T-cell (primary cell): ENCODE measurements around the gene GREB1. TPM values are rescaled to one million over a fixed set of nuclear protein-coding genes. Genes with fewer than 3 reads are reported as not detected.
"Not testable (repeated sequence)": the region's sequence is repeated elsewhere in the genome, so short reads cannot be mapped to it uniquely, and the experiment has no call there.

Source experiments
- ATAC-seq, 4 experiments: fragments of 200-7000 bp in 3 of 4; fragments of 150-1000 bp in 1 of 4; cut with Tn5 transposase; replicated peaks in 1 of 4; 1 replicate in 3 of 4; 2 replicates in 1 of 4; pipeline ENCODE4 v1.10.0; 2021; ENCODE audit warnings: moderate library complexity in 3 of 4, mild to moderate bottlenecking in 2 of 4, moderate number of reproducible peaks in 1 of 4
- CTCF ChIA-PET, 2 donors: fragments of 300-600 bp; sonication (Branson Sonifier 250); formaldehyde crosslinking; loops; one replicate each; lab custom pipeline; 2022; ENCODE audit warnings: antibody characterized with exemption in 2 of 2; lab: Charles Lee
- POLR2A ChIA-PET, 2 donors: fragments of 300-600 bp; sonication (Branson Sonifier 250); formaldehyde crosslinking; loops; one replicate each; lab custom pipeline; 2022; ENCODE audit warnings: antibody characterized with exemption in 2 of 2; lab: Charles Lee
- DNase-seq, 35 experiments: peaks; one replicate each; pipeline versions ENCODE4 v3.0.0 to v3.0.0-alpha.2; 2013 to 2023
- H3K27ac ChIP-seq: one replicate; pipeline ENCODE4 v1.5.1; 2013; ENCODE audit warnings: low read length
- H3K27me3 ChIP-seq, 2 experiments: replicated peaks in 1 of 2; 1 replicate in 1 of 2; 2 replicates in 1 of 2; pipeline versions ENCODE4 v1.6.1 to v1.7.0; 2013; ENCODE audit warnings: low read length in 1 of 2, mixed read lengths in 1 of 2; ENCODE audit not compliant: control insufficient read depth in 2 of 2, insufficient read depth in 2 of 2; ENCODE audit errors: extremely low read depth in 1 of 2
- H3K36me3 ChIP-seq, 2 donors: 1 replicate in 1 of 2; 2 replicates in 1 of 2; pipeline versions ENCODE4 v1.6.1 to v1.7.0; 2013; ENCODE audit warnings: low read length in 1 of 2; ENCODE audit not compliant: control insufficient read depth in 2 of 2, insufficient read depth in 1 of 2; ENCODE audit errors: extremely low read depth in 1 of 2
- H3K4me1 ChIP-seq, 2 experiments: 1 replicate in 1 of 2; 2 replicates in 1 of 2; pipeline versions ENCODE4 v1.6.1 to v1.7.0; 2013; ENCODE audit warnings: low read length in 2 of 2, mixed read lengths in 1 of 2; ENCODE audit not compliant: insufficient read depth in 2 of 2, control insufficient read depth in 1 of 2; ENCODE audit errors: extremely low read depth in 1 of 2
- H3K4me3 ChIP-seq, 2 donors: 1 replicate in 1 of 2; 2 replicates in 1 of 2; pipeline versions ENCODE4 v1.5.1 to v1.7.0; 2013; ENCODE audit warnings: mild to moderate bottlenecking in 2 of 2, low read length in 1 of 2, moderate library complexity in 1 of 2; ENCODE audit not compliant: control insufficient read depth in 1 of 2; ENCODE audit errors: extremely low read depth in 1 of 2
- H3K9me3 ChIP-seq: 2 replicates; pipeline ENCODE4 v1.7.0; 2013
- H3K27ac Mint-ChIP-seq, 2 donors: one replicate each; pipeline ENCODE4 v1.8.0; 2020 to 2021; ENCODE audit warnings: mild to moderate bottlenecking in 2 of 2, mixed read lengths in 2 of 2
- H3K27me3 Mint-ChIP-seq, 2 donors: one replicate each; pipeline ENCODE4 v1.8.0; 2021 to 2022; ENCODE audit warnings: mixed read lengths in 2 of 2
- H3K36me3 Mint-ChIP-seq: one replicate; pipeline ENCODE4 v1.8.0; 2021; ENCODE audit warnings: mixed read lengths
- H3K4me1 Mint-ChIP-seq, 3 donors: one replicate each; pipeline ENCODE4 v1.8.0; 2020 to 2022; ENCODE audit warnings: mixed read lengths in 3 of 3, mild to moderate bottlenecking in 1 of 3
- H3K4me3 Mint-ChIP-seq, 3 donors: one replicate each; pipeline ENCODE4 v1.8.0; 2020 to 2022; ENCODE audit warnings: mild to moderate bottlenecking in 3 of 3, mixed read lengths in 3 of 3, moderate library complexity in 3 of 3
- H3K9me3 Mint-ChIP-seq, 3 donors: one replicate each; pipeline ENCODE4 v1.8.0; 2020 to 2022; ENCODE audit warnings: mixed read lengths in 3 of 3
- WGBS: methylation state at CpG from one replicate; pipeline ENCODE4 v1.1.5; 2013; ENCODE audit warnings: missing lambda C conversion rate; ENCODE audit not compliant: insufficient coverage; 5-methylcytosine and 5-hydroxymethylcytosine counted together
- total RNA-seq, 35 experiments: library from RNA in 6 of 35; stranded (reverse) in 6 of 35; fragments of 120-200 nt in 1 of 35; gene quantifications; one replicate each; pipeline versions ENCODE4 v1.2.1 to v1.2.4 and lab custom pipeline; 2013 to 2026

GREB1 gene
- total RNA-seq, 5 donors from 2014 or later (not counting 1 experiment from before 2014, with no cell fraction given): 0.23 to 1.2 (median 0.63) TPM

DNA sequence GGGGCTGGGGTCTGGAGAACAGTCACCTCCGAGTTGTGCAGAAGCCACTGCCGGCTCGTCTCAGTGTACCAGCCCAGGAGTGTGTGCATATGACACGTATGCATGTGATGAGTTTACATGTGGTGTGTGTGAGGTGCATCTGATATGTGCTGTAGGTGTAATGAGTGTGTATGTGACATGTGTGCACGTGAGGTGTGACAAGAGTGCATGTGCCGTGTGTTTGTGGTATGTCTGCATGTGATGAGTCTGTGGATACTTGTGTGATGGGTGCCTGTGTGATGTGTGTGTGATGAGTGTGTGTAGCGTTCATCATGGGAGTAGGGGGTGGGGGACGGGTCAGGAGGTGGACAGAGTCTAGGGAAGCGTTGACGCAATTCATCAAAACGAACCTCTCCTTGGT lies 123.3 kb downstream of the GREB1 start:
- ATAC-seq: no peak

DNA sequence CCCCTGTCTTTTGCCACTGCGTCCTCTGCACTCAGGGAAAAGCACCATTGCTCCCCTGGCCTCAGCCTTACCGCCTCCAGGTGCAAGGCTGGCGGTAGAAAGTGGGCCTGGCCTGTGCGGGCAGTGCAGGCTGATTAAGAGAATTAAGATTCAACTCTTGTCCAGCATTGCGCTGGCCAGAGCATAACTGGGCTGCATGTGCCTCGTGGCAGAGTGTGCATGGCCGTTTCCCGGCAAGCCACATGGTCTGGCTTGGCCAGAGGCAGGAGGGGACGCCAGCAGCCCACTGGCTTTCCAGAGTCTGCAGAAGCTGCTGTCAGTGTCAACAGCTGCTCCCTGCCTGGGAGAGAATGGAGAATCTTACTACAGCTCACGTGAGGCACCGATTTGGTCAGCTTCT lies 123.8 kb downstream of the GREB1 start:
- Histone ChIP-seq H3K4me3 (no peak overlapping the region), H3K27ac (no peak overlapping the region), H3K36me3 (no peaks in the 10 kb centered on the region), H3K9me3 (no peaks in the 10 kb centered on the region), H3K27me3 (peaks cover 0 to 40% of the 10 kb centered on the region in 2 experiments), H3K4me1 (no peaks in the 10 kb centered on the region)
- H3K27me3 Mint-ChIP-seq: peaks cover 15 to 32% of the 10 kb centered on the region in 2 donors
- ChIA-PET POLR2A (no interaction called here), CTCF (no interaction called here)
- no peak overlapping the region for H3K4me3 Mint-ChIP-seq
- no peak for ATAC-seq
- peaks cover 3% of the 10 kb centered on the region for H3K36me3 Mint-ChIP-seq
- no peak for DNase-seq
- WGBS: 85% methylated on average over 9 of the region's 11 CpGs
- H3K4me1 Mint-ChIP-seq: no peaks in the 10 kb centered on the region
- no peak overlapping the region for H3K27ac Mint-ChIP-seq
- H3K9me3 Mint-ChIP-seq: peaks cover 0 to 5% (median 0%) of the 10 kb centered on the region in 3 donors

More for the DNA sequence above, 123.3 kb downstream of the GREB1 start:
- Mint-ChIP-seq H3K27ac (no peak overlapping the region), H3K36me3 (peaks cover 2% of the 10 kb centered on the region), H3K4me1 (no peaks in the 10 kb centered on the region), H3K27me3 (peaks cover 15 to 30% of the 10 kb centered on the region in 2 donors), H3K9me3 (peaks cover 0 to 3% (median 0%) of the 10 kb centered on the region in 3 donors), H3K4me3 (no peak overlapping the region)
- 76% methylated on average over 6 of the region's 11 CpGs for WGBS
- H3K4me1 ChIP-seq: no peaks in the 10 kb centered on the region
- no peak overlapping the region for H3K4me3 ChIP-seq
- ChIA-PET CTCF (no interaction called here), POLR2A (no interaction called here)
- H3K36me3 ChIP-seq: no peaks in the 10 kb centered on the region
- peaks cover 0 to 40% of the 10 kb centered on the region in 2 experiments for H3K27me3 ChIP-seq
- no peaks in the 10 kb centered on the region for H3K9me3 ChIP-seq
- no peak overlapping the region for H3K27ac ChIP-seq
- DNase-seq: no peak

DNA sequence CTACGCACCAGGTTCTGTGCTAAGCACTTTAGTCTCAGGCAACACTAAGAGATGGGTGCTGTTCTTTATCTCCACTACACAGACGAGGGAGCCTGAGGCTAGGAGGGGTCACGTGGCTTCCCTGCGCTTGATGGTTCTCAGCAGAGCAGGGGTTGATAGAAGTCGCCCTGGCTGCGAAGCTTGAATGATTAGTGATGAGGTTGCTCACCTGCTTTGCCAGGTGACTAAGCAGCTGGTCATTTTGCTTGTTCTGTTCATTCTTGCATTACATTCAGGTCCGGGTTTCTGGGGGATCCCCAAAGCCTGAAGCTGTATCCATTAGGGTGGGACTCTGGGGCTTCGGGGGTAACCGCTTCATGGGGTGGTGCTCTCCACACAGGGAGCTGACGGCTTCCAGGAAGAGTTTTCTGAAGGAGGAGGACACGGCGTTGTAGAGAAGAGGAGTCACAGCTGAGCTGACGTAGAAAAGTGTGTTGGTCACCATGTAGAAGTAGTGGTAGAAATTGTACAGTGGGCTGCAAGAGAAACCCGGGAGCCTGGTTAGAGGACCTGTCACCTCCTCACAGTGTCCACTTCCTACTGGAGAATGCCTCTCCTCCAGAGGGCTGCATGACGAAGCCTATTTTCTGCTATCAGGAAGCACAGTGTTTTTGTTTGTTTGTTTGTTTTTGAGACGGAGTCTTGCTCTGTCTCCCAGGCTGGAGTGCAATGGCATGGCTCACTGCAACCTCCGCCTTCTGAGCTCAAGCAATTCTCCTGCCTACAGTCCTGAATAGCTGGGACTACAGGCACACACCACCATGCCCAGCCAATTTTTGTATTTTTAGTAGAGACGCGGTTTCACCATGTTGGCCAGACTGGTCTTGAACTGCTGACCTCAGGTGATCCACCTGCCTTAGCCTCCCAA lies 124.6 kb downstream of the GREB1 start:
- Mint-ChIP-seq H3K9me3 (peaks cover 0 to 10% (median 0%) of the 10 kb centered on the region in 3 donors), H3K27me3 (peaks cover 20 to 34% of the 10 kb centered on the region in 2 donors), H3K4me1 (no peaks in the 10 kb centered on the region), H3K4me3 (no peak overlapping the region), H3K27ac (no peak overlapping the region), H3K36me3 (peaks cover 3% of the 10 kb centered on the region)
- ChIA-PET POLR2A (no interaction called here), CTCF (no interaction called here)
- WGBS: 89% methylated on average over 12 of the region's 19 CpGs
- Histone ChIP-seq H3K9me3 (no peaks in the 10 kb centered on the region), H3K36me3 (no peaks in the 10 kb centered on the region), H3K27me3 (peaks cover 0 to 40% of the 10 kb centered on the region in 2 experiments), H3K4me1 (no peaks in the 10 kb centered on the region), H3K4me3 (no peak overlapping the region), H3K27ac (no peak overlapping the region)
- ATAC-seq: no peak
- DNase-seq: no peak

DNA sequence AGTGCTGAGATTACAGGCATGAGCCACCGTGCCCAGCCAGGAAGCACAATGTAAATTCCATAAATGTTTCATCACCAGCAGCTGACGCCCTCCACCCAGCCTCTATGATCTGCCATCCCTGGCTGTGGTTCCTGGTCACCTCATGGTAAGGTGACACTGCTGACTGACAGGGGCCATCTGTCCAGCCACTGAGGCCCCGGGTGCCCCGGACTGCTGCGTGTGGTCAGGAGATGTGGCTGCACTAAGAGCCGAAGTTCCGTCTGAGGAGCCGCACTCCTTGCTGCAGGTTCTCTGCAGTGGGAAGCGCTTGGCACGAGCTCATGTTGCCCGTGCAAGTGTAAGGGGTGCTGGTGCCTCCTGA lies 125.2 kb downstream of the GREB1 start:
- H3K9me3 Mint-ChIP-seq: peaks cover 0 to 10% (median 0%) of the 10 kb centered on the region in 3 donors
- WGBS: 83% methylated on average over 11 of the region's 11 CpGs
- H3K4me3 Mint-ChIP-seq: no peak overlapping the region

DNA sequence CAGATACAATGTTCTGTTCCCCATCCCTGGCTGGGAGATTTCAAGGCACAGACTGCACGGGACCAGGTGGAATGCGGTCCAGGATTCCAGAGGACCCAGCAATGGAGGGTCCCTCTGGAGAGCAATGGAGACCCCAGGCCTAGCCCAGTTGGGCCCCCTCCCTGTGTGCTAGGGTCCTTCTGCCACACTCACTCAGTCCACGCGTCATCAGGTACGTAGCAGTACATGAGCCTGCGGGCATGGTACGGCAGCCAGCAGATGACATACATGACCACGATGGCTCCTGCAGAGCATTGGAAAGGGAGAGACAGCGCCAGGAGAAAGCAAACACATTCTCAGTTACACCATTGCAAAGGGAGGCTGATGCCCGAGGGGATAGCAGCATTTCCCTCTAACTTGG lies 126.0 kb downstream of the GREB1 start:
- no peaks in the 10 kb centered on the region for H3K4me1 ChIP-seq
- H3K9me3 ChIP-seq: no peaks in the 10 kb centered on the region
- H3K27ac ChIP-seq: no peak overlapping the region
- Mint-ChIP-seq H3K4me3 (no peak overlapping the region), H3K9me3 (peaks cover 0 to 10% (median 0%) of the 10 kb centered on the region in 3 donors), H3K27me3 (peaks cover 26 to 34% of the 10 kb centered on the region in 2 donors), H3K4me1 (no peaks in the 10 kb centered on the region), H3K36me3 (peaks cover 3% of the 10 kb centered on the region), H3K27ac (no peak overlapping the region)
- DNase-seq: no peak
- 97% methylated on average over 6 of the region's 10 CpGs for WGBS
- ChIA-PET POLR2A (no interaction called here), CTCF (interaction anchor here in 1 of 2 donors (0.6 kb wide), 1 partner anchor 33 kb away, joined by 3 read pairs; no protein-coding TSS in a partner anchor)
- ATAC-seq: no peak
- H3K4me3 ChIP-seq: no peak overlapping the region
- H3K27me3 ChIP-seq: peaks cover 0 to 40% of the 10 kb centered on the region in 2 experiments
- H3K36me3 ChIP-seq: no peaks in the 10 kb centered on the region

More for the DNA sequence above, 125.2 kb downstream of the GREB1 start:
- Mint-ChIP-seq H3K27ac (no peak overlapping the region), H3K4me1 (no peaks in the 10 kb centered on the region), H3K36me3 (peaks cover 3% of the 10 kb centered on the region), H3K27me3 (peaks cover 23 to 34% of the 10 kb centered on the region in 2 donors)
- no peaks in the 10 kb centered on the region for H3K36me3 ChIP-seq
- POLR2A ChIA-PET: no interaction called here
- peaks cover 0 to 40% of the 10 kb centered on the region in 2 experiments for H3K27me3 ChIP-seq
- no peaks in the 10 kb centered on the region for H3K9me3 ChIP-seq
- H3K4me1 ChIP-seq: no peaks in the 10 kb centered on the region
- H3K4me3 ChIP-seq: no peak overlapping the region
- DNase-seq: no peak
- H3K27ac ChIP-seq: no peak overlapping the region
- CTCF ChIA-PET: interaction anchor here in 1 of 2 donors (0.6 kb wide), 1 partner anchor 34 kb away, joined by 3 read pairs; no protein-coding TSS in a partner anchor
- no peak for ATAC-seq

DNA sequence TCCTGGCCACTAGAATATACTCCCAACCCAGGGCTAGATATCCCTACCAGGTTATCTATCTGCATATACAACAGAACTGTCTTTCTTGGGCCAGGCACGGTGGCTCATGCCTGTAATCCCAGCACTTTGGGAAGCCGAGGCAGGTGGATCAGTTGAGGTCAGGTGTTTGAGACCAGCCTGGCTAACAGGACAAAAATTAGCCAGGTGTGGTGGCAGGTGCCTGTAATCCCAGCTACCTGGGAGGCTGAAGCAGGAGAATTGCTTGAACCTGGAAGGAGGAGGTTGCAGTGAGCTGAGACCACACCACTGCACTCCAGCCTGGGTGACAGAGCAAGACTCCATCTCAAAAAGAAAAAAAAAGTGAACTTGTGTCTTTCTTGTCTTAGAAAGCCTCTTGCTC lies 126.6 kb downstream of the GREB1 start:
- ATAC-seq, POLR2A ChIA-PET, H3K36me3 Mint-ChIP-seq, H3K9me3 Mint-ChIP-seq, H3K4me1 ChIP-seq, H3K36me3 ChIP-seq, DNase-seq, H3K4me3 Mint-ChIP-seq, CTCF ChIA-PET, H3K27ac ChIP-seq, H3K4me3 ChIP-seq, H3K4me1 Mint-ChIP-seq, H3K27ac Mint-ChIP-seq, H3K9me3 ChIP-seq: not testable (repeated sequence)
- peaks cover 29 to 34% of the 10 kb centered on the region in 2 donors for H3K27me3 Mint-ChIP-seq
- 83% methylated on average over 2 of the region's 2 CpGs for WGBS
- H3K27me3 ChIP-seq: peaks cover 0 to 40% of the 10 kb centered on the region in 2 experiments
